Measurements from ENCODE around the gene IRF7.

DNA sequence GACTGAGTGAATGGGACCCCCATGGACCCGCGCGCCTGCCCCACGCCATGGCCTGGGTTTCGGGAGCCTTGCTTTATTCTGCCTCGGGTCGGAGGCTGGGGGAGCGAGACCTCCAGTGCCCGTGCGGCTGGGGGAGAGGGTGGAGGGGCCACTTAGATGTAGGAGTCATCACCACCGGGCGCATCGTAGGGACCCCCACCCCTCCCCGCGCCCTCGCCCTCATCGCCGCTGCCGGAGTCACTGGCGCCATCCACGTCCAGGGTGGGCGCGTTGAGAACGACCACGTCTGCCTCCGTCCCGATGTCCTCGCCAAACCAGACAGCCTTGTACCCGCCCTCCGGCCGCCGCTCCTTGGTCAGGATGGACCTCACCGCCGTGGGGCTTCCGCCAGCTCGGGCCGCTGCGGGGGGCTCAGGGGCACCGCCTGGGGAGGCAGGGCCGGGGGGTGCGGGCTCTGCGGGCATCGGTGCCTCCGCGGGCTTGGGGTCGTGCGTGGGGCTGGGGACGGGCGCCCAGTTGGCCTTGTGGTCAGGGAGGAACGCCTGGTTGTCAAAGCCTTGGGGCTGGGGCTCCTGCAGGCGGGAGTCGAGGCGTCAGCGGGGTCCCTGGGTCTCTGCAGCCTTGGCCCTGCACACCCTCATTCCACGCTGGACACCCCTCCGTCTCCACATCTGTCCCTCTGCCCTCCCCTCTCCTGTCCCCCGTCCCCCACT lies 1.6 kb upstream of the IRF7 start:
- no peak for TF ChIP-seq POLR2AphosphoS5 (IDR thresholded peaks at IDR 0.05; ENCODE audit: borderline replicate concordance, low read depth, low read length)
- TF ChIP-seq EZH2 (IDR thresholded peaks at IDR 0.05) = no peak
- no peak for TF ChIP-seq FOXP2 (optimal IDR thresholded peaks at IDR 0.05; ENCODE audit: control extremely low read depth, extremely low read length, insufficient read depth)
